ENCODE measurements around the gene GPA33.

Gene GPA33, protein sequence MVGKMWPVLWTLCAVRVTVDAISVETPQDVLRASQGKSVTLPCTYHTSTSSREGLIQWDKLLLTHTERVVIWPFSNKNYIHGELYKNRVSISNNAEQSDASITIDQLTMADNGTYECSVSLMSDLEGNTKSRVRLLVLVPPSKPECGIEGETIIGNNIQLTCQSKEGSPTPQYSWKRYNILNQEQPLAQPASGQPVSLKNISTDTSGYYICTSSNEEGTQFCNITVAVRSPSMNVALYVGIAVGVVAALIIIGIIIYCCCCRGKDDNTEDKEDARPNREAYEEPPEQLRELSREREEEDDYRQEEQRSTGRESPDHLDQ

DNA sequence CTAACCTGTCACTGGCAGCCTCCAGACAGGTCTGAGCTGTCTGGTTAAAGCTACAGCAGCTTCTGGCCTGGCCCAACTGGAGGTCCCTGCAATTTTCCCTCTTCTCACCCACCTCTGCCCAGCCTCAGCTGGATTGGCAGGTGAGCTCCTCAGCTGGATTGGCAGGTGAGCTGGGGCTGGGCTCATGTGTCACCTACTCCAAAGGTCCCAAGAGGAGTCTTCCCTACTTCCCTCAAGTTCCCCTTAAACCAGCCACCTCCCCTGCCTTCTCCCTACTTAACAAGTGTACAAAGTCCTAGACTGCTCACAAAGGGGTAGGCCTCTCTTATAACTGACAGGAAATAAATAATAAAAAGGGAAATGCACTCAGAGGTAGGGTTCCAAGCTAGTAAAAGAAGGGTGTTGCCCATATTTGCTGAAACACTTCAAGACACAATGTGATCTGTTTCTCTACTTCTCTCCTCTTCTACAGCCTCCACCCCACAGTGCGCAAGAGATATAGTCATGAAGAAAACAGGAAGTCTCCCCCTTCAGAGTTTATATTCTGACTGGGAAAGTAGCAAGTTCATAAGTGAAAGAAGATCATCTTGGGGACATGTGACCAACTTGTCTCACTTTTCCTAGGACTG is at the start of gene GPA33:
Gene GPA33 (minus strand): TSS at position 64 of the 629 bp plus-strand sequence. CDS start 90 bp downstream, outside the sequence.
- no peak for DNase-seq (ENCODE audit: low read depth, low spot score)

DNA sequence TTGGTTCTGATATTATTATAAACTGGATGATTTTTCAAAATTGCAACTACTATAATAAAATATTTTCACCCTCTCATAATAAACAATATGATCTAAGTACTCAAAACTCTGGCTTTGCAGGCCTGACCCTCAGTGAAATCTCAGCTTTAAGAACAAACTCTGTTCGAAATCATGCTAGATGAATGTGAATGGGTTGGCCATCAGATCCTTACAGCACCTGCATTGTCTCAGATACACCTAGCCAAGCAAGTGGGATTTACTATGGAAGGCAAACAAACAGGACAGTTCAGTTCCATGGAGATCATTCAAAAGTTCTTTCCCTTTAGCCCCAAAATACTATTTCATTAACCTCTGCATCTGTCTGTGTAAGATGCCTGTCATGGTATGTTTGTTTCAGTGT is 48.5 kb upstream of the GPA33 start:
- DNase-seq (ENCODE audit: low read depth, low spot score) = no peak

DNA sequence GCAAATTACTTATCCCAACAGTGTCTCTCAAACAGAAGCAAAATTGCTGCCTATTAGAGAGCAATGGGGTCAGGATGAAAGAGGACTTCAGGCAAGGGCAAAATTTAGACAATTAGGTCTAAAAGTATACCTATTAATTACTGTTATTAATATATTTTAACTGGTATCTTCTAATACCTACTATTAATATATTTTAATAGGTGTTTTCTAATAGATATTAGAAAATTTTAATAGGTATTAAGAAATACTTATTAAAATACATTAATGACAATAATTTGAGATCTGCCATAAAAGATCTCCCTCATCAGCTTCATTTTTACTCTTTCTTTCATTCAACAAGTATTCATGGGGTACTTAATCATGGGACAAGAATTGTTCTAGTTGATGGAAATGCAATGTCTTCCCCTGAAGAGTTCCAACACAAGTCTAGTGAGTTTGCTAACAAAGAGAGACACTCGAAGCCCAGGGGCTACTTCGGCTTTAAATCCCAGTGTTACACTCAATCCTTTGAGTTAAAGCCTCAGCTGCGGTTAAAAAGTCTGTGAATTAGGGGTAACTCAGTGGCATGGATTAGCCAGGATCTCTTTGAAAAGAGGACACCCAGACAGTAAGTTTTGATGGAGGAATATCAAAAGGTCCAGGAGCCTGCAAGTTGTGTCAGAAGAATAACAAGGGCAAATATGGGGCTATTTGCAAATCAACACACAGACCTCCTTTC is 47.8 kb upstream of the GPA33 start:
- DNase-seq (ENCODE audit: low read depth, low spot score) = no peak

DNA sequence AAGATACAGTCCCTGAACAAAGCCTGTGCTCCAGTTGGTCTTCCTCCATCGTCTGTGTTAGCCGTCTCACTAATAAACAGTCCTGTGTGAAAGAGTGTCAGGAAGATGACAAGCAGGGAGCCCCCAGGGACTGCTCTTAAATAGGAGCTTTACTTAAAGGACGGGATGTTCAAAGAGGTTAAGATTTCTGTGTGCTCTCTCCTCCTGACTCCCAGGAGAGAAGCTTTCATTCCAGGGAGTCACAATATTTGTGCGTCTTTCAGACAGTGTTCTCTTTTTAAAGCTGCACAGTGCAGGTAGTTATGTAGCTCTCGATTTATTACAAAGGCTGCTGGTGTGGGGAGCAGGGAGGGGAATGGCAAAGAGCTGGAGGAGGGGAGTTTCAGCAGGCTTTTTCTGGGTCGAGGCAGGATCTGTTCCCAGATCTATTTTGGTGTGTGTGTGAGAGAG is 47.2 kb upstream of the GPA33 start:
- DNase-seq (ENCODE audit: low read depth, low spot score) = peak; percentile 41

DNA sequence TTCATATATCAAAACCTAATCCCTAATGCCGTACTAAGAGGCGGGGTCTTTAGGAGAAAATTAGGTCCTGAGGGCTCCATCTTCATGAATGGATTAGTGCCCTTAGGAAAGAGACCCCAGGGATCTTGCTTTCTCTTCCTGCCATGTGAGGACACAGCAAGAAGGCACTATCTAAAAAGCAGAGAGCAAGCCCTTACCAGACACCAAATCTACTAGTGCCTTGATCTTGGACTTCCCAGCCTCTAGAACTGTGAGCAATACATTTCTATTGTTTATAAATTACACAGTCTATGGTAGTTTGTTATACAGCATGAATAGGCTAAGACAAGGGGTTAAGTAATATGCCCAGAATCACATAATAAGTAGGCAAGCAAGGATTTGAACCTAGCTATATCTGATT is 46.6 kb upstream of the GPA33 start:
- no peak for DNase-seq (ENCODE audit: low read depth, low spot score)

DNA sequence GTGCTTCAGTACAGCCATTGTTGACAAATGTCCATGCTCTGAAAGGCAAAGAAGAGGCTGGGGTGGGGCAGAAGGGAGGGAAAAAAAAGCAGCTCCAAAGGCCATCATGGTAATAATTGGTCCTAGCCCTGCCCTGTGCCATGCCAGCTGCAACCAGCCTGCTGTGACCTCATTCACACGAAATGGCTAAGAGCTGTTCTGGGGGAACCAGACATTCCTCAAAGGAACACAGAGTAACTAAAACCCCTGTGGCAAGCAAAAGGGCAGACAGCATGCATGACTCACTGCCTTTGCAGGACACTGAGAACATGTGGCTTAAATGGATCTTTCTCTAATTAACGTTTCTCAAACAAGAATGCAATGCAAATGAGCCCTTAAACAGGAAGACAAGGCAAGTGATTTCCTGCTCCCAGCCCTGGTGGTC is 46.0 kb upstream of the GPA33 start:
- peak; percentile 78 for DNase-seq (ENCODE audit: low read depth, low spot score)

DNA sequence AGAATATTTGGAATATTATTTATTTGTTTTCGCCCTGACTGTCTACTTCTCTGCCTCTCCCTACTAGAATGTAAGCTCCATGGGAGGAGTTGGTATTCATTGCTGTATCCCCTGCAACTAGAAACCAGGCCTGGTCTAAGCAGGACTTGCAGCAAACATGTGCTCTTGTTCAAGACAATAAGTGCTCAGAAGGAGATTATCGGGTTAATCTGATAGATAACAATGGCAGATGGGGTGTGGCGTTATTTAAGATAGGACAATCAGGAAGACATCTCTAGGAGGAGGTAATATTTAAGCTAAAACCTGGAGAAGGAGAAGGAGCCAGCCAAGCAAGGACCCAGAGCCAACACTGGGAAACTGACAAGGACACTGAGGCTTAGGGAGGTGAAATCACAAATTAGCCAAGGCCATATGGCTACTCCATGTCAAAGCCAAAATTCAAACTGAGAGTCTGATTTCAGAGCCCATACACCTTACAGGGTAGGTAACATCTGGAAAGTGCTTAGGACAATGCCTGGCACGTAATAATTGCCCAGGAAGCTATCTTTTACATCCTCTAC is 45.2 kb upstream of the GPA33 start:
- DNase-seq (ENCODE audit: low read depth, low spot score) = no peak

DNA sequence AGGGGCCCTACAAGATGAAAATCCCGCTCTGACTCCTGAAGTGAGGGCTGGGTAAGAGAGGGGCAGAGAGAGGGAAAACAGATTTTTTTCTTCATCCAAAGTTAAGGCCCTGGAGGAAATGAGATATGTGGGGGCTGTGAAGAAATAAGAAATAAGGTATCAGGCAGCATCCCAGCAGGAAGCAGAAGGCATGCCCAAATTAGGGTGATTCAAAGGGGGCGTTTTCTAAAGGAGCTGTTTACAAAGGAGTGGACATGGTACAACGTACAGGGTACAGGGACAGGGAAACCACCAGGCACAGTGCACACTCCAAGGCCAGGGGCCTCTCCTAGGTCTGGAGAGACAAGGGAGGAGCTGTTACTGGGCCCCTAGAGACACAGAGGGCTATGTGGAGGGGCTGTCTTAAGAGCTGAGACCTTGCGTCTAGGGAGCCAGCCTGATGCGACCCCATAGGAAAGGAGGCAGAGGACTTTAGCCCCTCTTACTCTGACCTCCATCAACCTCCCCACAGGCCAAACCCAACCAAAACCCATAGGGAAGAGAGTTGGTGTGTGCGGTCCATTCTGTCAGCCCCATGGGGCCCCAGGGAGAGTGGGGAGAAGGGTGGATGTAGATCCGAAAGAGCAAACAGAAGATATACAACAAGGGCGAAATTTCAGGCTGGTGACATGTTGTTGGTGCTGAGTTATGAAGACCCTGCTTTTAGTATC is 42.3 kb upstream of the GPA33 start:
- no peak for DNase-seq (ENCODE audit: low read depth, low spot score)

DNA sequence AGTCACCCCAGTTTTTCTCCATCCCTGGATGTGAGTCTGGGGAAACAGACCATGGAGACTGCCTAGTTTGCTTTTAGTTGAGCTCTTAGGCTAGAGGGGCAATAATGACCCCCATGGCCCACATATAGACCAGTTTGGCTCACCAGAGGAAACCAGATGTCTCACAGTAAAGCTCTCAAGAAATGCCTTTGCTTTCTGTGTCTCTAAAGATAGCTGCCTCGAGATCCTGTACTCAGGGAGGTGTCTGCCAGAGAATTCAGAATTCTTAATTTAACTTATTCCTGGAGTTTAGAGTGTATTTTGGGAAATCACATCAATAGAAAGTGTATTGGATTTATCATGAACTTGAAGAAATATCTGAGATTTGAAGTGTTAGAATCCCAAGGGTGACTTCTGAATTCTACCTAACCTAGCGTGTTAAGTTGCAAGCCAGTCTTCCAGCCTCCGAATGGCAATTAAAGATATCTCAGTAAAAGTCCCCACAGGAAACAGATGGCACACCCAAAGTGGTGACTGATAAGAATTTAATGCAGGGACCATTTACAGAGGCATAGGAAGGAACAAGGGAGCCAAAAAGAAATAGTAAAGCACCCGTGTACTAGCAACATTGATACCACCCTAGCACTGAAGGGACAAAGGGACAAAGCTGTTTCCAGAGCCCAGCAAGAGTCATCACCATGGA is 40.8 kb upstream of the GPA33 start:
- no peak for DNase-seq (ENCODE audit: low read depth, low spot score)

DNA sequence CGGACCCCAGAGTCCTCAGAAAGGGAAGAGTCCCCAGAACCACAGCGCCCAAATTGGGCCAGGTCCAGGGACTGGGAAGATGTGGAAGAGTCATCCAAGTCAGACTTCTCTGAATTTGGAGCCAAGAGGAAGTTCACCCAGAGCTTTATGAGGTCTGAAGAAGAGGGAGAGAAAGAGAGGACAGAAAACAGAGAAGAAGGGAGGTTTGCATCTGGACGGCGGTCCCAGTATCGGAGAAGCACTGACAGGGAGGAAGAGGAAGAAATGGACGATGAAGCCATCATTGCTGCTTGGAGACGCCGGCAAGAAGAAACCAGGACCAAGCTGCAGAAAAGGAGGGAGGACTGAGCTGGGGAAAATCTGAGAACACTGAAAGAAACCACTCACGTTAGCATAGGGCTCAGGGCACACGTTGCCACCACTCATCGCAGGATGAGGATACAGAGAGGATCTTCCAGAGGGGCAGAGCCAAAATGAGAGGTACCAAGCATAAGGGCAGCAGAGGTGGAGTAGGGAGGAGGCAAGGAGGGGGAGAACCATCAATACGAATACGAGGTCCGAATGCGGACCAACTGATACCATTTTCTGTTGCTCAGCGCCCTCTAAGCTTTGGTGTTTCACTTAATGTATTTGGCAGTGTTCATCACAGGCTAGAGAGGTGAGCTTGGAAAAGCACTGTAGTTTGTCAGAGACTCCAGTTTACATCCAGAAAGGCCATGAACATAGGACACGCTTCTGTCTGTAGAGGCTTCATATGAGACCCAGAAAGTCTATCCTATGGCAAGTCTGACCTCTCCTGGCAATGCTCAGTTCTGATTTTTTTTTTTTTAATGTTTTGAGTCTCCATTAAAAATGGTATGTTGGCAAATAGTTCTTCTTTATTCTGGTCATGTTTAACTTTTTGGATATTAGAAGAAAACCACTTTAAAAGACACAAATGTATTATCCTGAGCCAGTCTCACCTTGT is 38.4 kb upstream of the GPA33 start:
- DNase-seq (ENCODE audit: low read depth, low spot score) = no peak

DNA sequence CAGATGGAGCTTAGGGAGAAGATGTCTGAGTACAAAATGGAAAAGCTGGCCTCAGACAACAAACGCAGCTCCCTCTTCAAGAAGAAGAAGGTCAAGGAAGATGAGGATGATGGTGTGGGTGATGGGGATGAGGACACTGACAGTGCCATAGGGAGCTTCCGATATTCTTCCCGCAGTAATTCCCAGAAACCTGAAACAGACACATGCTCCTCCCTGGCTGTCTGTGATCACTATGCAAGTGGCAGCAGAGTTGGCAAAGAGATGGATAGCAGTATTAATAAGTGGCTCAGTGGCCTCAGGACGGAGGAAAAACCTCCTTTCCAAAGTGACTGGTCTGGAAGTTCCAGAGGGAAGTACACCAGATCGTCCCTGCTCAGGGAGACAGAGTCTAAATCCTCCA is 37.5 kb upstream of the GPA33 start:
- DNase-seq (ENCODE audit: low read depth, low spot score) = no peak

DNA sequence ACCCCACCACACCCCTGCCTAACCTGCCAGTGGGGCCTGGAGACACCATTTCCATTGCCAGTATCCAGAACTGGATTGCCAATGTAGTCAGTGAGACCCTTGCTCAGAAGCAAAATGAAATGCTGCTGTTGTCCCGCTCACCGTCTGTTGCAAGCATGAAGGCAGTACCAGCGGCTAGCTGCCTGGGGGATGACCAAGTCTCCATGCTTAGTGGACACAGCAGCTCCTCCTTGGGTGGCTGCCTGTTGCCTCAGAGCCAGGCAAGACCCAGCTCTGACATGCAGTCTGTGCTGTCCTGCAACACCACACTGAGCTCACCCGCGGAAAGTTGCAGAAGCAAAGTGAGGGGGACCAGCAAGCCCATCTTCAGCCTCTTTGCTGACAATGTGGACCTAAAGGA is 37.1 kb upstream of the GPA33 start:
- no peak for DNase-seq (ENCODE audit: low read depth, low spot score)

DNA sequence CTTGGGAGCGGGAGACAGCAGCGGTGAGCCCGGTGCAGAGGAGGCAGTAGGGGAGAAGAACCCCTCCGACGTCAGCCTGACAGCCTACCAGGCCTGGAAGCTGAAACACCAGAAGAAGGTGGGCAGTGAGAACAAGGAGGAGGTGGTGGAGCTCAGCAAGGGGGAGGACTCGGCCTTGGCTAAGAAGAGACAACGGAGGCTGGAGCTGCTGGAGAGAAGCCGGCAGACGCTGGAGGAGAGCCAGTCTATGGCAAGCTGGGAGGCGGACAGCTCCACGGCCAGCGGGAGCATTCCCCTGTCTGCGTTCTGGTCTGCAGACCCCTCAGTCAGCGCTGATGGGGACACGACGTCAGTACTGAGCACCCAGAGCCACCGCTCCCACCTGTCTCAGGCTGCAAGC is 36.6 kb upstream of the GPA33 start:
- DNase-seq (ENCODE audit: low read depth, low spot score) = no peak

DNA sequence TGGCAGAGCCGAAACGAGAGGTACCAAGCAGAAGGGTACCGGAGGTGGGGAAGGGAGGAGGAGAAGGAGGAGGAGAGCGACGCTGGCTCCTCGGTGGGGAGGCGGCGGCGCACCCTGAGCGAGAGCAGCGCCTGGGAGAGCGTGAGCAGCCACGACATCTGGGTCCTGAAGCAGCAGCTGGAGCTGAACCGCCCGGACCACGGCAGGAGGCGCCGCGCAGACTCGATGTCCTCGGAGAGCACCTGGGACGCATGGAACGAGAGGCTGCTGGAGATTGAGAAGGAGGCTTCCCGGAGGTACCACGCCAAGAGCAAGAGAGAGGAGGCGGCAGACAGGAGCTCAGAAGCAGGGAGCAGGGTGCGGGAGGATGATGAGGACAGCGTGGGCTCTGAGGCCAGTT is 36.1 kb upstream of the GPA33 start:
- peak; percentile 32 for DNase-seq (ENCODE audit: low read depth, low spot score)

DNA sequence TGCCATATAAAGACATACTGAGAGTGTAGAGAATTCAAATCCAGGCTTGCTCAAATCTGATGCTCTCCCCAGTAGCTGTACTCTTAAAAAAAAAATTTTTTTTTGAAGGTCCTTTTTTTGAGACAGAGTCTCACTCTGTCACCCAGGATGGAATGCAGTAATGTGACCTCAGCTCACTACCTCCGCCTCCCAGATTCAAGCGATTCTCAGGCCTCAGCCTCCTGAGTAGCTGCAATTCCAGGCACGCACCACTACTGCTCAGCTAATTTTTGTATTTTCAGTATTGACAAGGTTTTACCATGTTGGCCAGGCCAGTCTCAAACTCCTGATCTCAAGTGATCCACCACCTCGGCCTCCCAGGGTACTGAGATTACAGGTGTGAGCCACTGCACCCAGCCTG is 32.4 kb upstream of the GPA33 start:
- no peak for DNase-seq (ENCODE audit: low read depth, low spot score)

DNA sequence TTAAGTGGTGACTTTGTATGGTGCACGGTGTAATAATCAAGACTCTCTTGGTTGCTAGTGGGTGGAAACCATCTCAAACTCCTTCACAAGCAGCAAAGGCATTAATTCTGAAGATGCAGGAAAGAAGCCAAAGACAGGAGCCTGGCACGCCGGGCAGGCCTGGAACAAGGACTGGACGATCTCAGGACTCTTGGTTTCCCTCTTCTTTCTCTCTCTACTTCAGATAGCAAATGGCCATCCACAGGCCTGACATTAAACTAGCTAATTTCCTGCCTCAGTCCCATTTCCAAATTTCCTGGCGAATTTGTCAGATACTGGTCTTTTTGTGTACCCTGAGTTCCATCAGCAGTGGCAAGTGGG is 31.9 kb upstream of the GPA33 start:
- DNase-seq (ENCODE audit: low read depth, low spot score) = no peak

DNA sequence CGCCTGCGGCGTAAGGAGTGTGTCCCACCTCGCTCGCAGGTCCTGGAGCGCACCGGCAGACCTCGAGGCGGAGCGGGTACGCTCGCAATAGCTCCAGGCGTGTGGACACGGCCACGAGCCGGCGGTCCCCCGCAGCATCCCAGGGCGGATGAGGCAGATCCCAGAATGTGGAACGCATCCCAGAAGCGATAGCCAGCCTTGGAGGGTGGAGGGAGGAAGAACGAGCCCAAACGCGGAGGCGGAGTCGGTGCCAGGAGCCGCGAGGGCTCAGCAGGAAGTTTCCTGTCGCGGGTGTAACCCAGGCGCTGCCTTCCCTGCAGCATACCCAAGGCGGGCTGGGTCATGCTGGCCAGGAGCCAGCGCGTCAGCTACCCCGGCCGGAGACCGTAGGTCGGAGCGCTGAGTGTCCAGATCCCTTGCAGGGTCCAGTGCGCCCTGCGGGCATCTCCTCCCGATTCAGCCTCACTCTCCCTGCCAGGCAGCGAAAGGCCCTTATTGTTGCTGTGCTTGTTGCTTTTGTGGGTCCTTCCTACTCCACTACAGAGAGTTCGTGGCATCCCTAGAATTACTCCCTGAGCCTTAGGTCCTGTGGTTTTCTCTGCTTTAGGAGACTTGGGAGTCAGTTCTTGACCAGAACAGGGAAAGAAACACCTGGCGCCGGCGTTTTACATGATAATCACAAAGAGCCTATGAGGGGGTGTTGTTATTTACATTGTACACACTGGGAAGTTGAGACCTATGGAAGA is 31.4 kb upstream of the GPA33 start:
- DNase-seq (ENCODE audit: low read depth, low spot score) = peak; percentile 87

DNA sequence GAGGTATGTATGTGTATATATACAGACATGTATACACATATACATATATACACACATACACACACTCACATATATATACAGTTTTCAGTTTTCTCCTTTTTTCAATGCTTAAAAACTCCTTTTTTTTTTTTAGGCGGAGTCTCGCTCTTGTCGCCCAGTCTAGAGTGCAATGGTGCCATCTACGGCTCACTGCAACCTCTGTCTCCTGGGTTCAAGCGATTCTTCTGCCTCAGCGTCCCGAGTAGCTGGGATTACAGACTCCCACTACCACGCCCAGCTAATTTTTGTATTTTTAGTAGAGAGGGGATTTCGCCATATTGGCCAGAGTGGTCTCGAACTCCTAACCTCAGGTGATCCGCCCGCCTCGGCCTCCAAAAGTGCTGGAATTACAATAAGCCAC is 30.7 kb upstream of the GPA33 start:
- no peak for DNase-seq (ENCODE audit: low read depth, low spot score)

DNA sequence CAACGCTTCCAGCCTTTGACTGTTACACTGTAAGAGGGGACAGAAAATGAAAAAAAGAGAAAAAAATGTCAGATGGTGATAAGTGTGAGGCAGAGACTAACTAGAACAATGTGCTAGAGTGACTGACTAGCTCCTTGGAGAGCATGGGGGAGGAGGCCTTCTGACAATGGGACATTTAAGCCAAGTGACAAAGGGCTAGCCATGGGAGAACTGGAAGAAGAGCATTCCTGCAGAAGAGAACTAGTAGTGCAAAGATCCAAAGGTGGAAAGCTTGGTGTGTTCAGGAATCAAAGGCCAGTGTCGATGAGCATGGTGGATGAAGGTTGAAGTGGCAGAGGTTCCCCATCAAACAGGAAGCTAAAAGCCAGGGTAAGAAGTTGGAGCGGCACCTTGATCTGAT is 29.5 kb upstream of the GPA33 start:
- no peak for DNase-seq (ENCODE audit: low read depth, low spot score)
